ENCODE data around the gene TDRD9.

Gene TDRD9

GRCh38 chr14:103882503-103883262 lies 45.6 kb upstream of the TDRD9 start:
- CTCF ChIA-PET = interaction anchor here (1.0 to 1.8 kb wide), 4 partner anchors 18 to 28 kb away, joined by 3 to 6 read pairs (median 5); no protein-coding TSS in a partner anchor
- TF ChIP-seq, protein P1, sequence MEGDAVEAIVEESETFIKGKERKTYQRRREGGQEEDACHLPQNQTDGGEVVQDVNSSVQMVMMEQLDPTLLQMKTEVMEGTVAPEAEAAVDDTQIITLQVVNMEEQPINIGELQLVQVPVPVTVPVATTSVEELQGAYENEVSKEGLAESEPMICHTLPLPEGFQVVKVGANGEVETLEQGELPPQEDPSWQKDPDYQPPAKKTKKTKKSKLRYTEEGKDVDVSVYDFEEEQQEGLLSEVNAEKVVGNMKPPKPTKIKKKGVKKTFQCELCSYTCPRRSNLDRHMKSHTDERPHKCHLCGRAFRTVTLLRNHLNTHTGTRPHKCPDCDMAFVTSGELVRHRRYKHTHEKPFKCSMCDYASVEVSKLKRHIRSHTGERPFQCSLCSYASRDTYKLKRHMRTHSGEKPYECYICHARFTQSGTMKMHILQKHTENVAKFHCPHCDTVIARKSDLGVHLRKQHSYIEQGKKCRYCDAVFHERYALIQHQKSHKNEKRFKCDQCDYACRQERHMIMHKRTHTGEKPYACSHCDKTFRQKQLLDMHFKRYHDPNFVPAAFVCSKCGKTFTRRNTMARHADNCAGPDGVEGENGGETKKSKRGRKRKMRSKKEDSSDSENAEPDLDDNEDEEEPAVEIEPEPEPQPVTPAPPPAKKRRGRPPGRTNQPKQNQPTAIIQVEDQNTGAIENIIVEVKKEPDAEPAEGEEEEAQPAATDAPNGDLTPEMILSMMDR (IDR thresholded peaks at IDR 0.05; ENCODE audit: insufficient read depth, low read length, missing control alignments) = no peak
- POLR2A ChIA-PET = no interaction called here
- no peak overlapping the region for H3K4me3 ChIP-seq (ENCODE audit: low read depth, low read length)
- no peak for DNase-seq (ENCODE audit: low read depth, low spot score)

DNA sequence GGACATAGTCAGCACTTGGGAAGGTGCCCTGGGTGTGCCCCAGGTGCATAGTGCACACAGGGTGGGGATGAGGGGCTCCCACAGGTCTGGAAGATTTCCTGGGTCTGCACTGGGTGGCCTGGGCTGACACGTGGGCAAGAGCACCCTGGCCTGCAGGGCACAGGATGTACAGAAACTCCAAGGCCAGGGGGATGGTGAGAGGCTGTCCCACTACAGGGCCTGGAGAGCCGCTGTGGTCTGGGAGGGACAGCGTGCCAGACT lies 45.1 kb upstream of the TDRD9 start:
- TF ChIP-seq, protein P1 (IDR thresholded peaks at IDR 0.05; ENCODE audit: insufficient read depth, low read length, missing control alignments) = no peak
- H3K4me3 ChIP-seq (ENCODE audit: low read depth, low read length) = no peak overlapping the region
- ChIA-PET CTCF (interaction anchor here (1.0 to 1.3 kb wide), 2 partner anchors 20 to 27 kb away, joined by 3 to 6 read pairs; no protein-coding TSS in a partner anchor), POLR2A (no interaction called here)
- no peak for DNase-seq (ENCODE audit: low read depth, low spot score)

DNA sequence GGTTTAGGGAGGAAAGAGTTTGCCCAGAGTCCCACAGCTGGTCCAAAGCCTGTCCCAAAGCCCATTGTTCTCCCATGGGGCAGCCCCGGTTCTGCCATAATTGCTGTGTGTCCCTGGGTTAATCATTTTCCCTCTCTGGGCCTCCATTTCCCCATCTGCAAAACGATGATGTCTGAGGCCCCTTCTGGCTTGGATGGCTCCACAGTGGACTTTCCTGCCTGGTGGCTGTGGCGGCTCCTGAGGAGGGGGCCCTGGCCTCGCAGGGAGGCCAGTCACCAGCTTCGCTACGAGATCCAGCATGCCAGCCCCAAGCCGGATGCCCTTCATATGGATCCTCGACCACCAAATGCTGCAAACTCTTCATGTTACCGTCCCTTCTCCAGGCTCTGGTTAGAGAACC lies 43.4 kb upstream of the TDRD9 start:
- TF ChIP-seq, protein P1 (IDR thresholded peaks at IDR 0.05; ENCODE audit: insufficient read depth, low read length, missing control alignments) = no peak
- ChIA-PET POLR2A (no interaction called here), CTCF (no interaction called here)
- H3K4me3 ChIP-seq (ENCODE audit: low read depth, low read length) = no peak overlapping the region
- DNase-seq (ENCODE audit: low read depth, low spot score) = no peak

DNA sequence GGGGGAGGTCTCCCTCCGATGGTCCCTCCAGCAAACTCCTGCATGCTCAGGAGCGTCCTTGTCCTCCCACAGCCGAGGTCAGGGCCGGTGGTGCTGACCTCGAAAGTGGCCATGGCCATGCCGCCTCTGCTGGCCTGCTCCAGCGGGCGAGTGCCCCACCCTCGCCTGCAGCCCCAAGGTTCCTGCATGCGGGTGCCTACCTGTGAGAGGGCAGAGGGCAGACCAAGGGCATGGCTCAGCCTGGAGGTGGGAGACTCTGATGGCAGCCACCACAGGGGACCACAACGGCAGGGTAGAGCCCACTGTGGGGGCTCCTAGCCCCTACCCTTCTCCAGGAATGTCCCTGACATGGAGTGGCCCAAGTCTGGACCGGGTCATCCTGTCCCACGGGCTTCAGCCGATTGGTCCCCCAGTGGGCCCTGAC lies 42.7 kb upstream of the TDRD9 start:
- H3K4me3 ChIP-seq (ENCODE audit: low read depth, low read length) = no peak overlapping the region
- TF ChIP-seq, protein P1 (IDR thresholded peaks at IDR 0.05; ENCODE audit: insufficient read depth, low read length, missing control alignments) = no peak
- DNase-seq (ENCODE audit: low read depth, low spot score) = no peak
- ChIA-PET POLR2A (no interaction called here), CTCF (interaction anchor here (1.4 kb wide), 1 partner anchor 24 kb away, joined by 3 read pairs; no protein-coding TSS in a partner anchor)

DNA sequence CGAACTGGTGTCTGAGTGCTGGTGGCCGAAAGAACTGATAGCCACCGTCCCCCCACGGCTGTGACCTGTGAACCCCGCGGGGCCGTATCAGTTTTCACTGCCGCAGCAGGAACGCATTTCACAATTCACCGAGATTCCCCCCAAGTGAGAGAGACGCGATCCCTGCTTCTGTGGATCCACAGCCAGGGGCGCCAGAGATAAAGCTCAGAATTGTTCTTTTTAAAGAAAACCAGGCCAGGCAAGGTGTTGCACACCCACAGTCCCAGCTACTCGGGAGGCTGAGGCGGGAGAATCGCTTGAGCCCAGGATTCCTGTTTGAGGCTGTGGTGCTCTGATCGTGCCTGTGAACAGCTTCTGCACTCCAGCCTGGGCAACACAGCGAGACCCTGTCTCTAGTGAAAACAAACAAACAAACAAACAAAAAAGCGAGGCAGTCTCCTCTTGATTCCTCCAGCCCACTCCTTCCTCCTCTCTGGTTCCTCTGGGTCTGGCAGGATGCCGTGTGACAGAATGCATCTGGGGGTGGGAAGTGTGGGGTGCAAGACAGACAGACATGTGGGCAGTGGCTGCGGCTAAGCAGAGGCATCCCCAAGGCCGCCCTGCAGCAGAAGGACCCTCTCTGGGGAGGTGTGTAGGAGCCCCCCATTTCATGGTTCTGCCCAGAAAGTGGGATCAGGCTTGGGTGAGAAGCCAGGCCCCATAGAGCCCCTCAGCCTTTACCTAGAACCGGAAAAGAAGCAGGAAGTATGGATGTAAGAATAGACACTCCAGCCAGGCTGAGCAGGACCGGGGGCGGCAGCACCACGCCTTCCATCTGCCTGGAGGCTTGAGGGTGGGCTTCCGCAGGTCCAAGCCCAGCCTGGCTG lies 41.7 kb upstream of the TDRD9 start:
- POLR2A ChIA-PET = no interaction called here

More for the DNA sequence above, 41.7 kb upstream of the TDRD9 start:
- no peak overlapping the region for H3K4me3 ChIP-seq (ENCODE audit: low read depth, low read length)
- TF ChIP-seq, protein P1 (IDR thresholded peaks at IDR 0.05; ENCODE audit: insufficient read depth, low read length, missing control alignments) = peak; percentile 26
- DNase-seq (ENCODE audit: low read depth, low spot score) = no peak
- CTCF ChIA-PET = interaction anchor here (0.6 to 1.8 kb wide), 4 partner anchors 9 to 95 kb away, joined by 3 to 6 read pairs (median 3); no protein-coding TSS in a partner anchor

Measured in AG04449 (cell line).